ENCODE data around the gene LEP. TPM values are rescaled to one million over a fixed set of nuclear protein-coding genes. Genes with fewer than 3 reads are reported as not detected.

Gene LEP
- total RNA-seq, 1 experiment from 2014 or later = not detected

GRCh38 chr7:128197589-128197988 is 43.5 kb upstream of the LEP start:
- ChIA-PET POLR2A (interaction anchor here (1.0 kb wide), 1 partner anchor 72 kb away, joined by 3 read pairs; no protein-coding TSS in a partner anchor), CTCF (interaction anchor here (0.7 to 4.1 kb wide), 4 partner anchors 11 to 439 kb away, joined by 3 to 42 read pairs (median 12); no protein-coding TSS in a partner anchor)
- H3K4me3 Mint-ChIP-seq (ENCODE audit: unreplicated experiment) = no peak overlapping the region
- no peak overlapping the region for H3K27ac Mint-ChIP-seq (ENCODE audit: low read depth, unreplicated experiment)
- peaks cover 13% of the 10 kb centered on the region for H3K27me3 Mint-ChIP-seq (ENCODE audit: insufficient read depth, unreplicated experiment)
- TF ChIP-seq, protein P1, sequence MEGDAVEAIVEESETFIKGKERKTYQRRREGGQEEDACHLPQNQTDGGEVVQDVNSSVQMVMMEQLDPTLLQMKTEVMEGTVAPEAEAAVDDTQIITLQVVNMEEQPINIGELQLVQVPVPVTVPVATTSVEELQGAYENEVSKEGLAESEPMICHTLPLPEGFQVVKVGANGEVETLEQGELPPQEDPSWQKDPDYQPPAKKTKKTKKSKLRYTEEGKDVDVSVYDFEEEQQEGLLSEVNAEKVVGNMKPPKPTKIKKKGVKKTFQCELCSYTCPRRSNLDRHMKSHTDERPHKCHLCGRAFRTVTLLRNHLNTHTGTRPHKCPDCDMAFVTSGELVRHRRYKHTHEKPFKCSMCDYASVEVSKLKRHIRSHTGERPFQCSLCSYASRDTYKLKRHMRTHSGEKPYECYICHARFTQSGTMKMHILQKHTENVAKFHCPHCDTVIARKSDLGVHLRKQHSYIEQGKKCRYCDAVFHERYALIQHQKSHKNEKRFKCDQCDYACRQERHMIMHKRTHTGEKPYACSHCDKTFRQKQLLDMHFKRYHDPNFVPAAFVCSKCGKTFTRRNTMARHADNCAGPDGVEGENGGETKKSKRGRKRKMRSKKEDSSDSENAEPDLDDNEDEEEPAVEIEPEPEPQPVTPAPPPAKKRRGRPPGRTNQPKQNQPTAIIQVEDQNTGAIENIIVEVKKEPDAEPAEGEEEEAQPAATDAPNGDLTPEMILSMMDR (IDR thresholded peaks at IDR 0.05; ENCODE audit: unreplicated experiment) = no peak
- H3K9me3 Mint-ChIP-seq (ENCODE audit: unreplicated experiment) = peaks cover 20% of the 10 kb centered on the region
- intact Hi-C loops (cut with micrococcal nuclease) = no loop called here
- no peak for DNase-seq (ENCODE audit: unreplicated experiment)
- BruUV-seq (replicated peaks) = no TSS peak
- H3K4me1 Mint-ChIP-seq (ENCODE audit: insufficient read depth, unreplicated experiment) = no peaks in the 10 kb centered on the region
- no peaks in the 10 kb centered on the region for H3K36me3 Mint-ChIP-seq (ENCODE audit: insufficient read depth, unreplicated experiment)

DNA sequence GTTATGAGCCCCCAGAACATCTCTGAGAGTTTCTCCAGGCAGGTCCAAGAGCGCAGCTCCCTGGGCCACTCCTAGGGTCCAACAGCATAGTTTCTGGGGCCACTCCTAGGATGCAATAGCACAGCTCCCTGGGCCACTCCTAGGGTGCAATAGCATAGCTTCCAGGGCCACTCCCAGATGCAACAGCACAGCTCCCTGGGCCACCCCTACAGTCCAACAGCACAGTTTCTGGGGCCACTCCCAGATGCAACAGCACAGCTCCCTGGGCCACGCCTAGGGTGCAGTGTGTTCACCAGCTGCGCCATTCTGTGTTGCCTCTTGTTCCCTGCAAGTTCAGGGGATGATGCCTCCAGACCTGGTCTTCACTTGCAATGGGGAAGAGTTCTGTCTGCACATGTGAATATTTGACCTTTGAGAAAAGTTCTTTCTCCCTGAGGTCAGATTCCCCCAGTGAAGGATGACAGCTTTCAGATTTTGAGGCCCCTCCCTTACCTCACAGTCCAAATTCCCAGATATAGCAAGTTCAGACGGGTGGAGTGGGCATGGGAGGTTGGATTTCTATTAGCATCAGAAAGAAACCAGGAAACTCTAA is 43.0 kb upstream of the LEP start:
- peaks cover 20% of the 10 kb centered on the region for H3K9me3 Mint-ChIP-seq (ENCODE audit: unreplicated experiment)
- ChIA-PET CTCF (interaction anchor here (0.7 to 4.1 kb wide), 6 partner anchors 11 to 490 kb away, joined by 3 to 42 read pairs (median 5); no protein-coding TSS in a partner anchor), POLR2A (interaction anchor here (1.0 kb wide), 1 partner anchor 73 kb away, joined by 3 read pairs; no protein-coding TSS in a partner anchor)
- no peak overlapping the region for H3K4me3 Mint-ChIP-seq (ENCODE audit: unreplicated experiment)
- BruUV-seq (replicated peaks) = no TSS peak
- TF ChIP-seq, protein P1 (IDR thresholded peaks at IDR 0.05; ENCODE audit: unreplicated experiment) = no peak
- DNase-seq (ENCODE audit: unreplicated experiment) = no peak
- intact Hi-C loops (cut with micrococcal nuclease) = no loop called here
- H3K27me3 Mint-ChIP-seq (ENCODE audit: insufficient read depth, unreplicated experiment) = peaks cover 17% of the 10 kb centered on the region
- H3K36me3 Mint-ChIP-seq (ENCODE audit: insufficient read depth, unreplicated experiment) = no peaks in the 10 kb centered on the region
- no peaks in the 10 kb centered on the region for H3K4me1 Mint-ChIP-seq (ENCODE audit: insufficient read depth, unreplicated experiment)
- no peak overlapping the region for H3K27ac Mint-ChIP-seq (ENCODE audit: low read depth, unreplicated experiment)

- intact Hi-C loops (cut with micrococcal nuclease) = no loop called here
- Mint-ChIP-seq H3K4me1 (ENCODE audit: insufficient read depth, unreplicated experiment) (no peaks in the 10 kb centered on the region), H3K9me3 (ENCODE audit: unreplicated experiment) (no peaks in the 10 kb centered on the region), H3K4me3 (ENCODE audit: unreplicated experiment) (no peak overlapping the region), H3K36me3 (ENCODE audit: insufficient read depth, unreplicated experiment) (peaks cover 6% of the 10 kb centered on the region), H3K27me3 (ENCODE audit: insufficient read depth, unreplicated experiment) (peaks cover 25% of the 10 kb centered on the region), H3K27ac (ENCODE audit: low read depth, unreplicated experiment) (no peak overlapping the region)
- DNase-seq (ENCODE audit: unreplicated experiment) = no peak
- BruUV-seq (replicated peaks) = no TSS peak
- POLR2A ChIA-PET = interaction anchor here (0.6 kb wide), 2 partner anchors 10 to 482 kb away, joined by 5 to 6 read pairs; no protein-coding TSS in a partner anchor
- CTCF ChIA-PET = interaction anchor here (0.8 to 4.1 kb wide), 3 partner anchors 8 to 64 kb away, joined by 3 to 42 read pairs (median 22); no protein-coding TSS in a partner anchor
- TF ChIP-seq, protein P1 (IDR thresholded peaks at IDR 0.05; ENCODE audit: unreplicated experiment) = no peak
These were observed 40.7 kb upstream of the LEP start for GRCh38 chr7:128200376-128200775.

DNA sequence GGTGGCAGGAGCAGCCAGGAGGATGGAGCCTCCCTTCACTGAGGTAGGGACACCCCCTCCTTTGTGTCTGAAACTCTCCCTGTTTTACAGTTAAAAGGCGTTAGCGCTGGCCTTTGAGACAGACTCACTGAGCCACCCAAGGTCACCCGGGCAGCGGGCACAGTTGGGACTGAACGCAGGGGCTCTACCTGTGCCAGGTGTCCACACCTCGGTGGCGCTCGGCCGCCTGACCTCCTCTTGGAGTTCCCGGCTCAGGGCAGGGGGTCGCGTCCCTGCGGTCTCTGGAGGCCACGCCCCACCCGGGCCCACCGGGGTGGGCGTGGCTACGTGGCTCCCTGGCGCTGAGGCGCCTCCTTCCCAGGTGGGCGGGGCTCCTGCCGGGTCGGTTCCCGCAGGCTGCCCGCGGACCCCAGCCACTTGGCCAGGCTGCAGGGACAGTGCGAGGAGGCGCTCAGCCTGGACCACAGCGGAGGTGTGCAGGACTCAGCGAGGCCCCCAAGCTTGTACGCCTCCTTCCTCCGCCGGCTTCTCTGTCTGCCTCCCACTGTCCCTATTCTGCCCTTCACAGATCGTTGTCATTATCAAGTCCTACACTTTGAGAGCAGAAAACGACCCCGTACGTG is 39.9 kb upstream of the LEP start:
- Mint-ChIP-seq H3K9me3 (ENCODE audit: unreplicated experiment) (no peaks in the 10 kb centered on the region), H3K36me3 (ENCODE audit: insufficient read depth, unreplicated experiment) (peaks cover 6% of the 10 kb centered on the region), H3K4me3 (ENCODE audit: unreplicated experiment) (no peak overlapping the region), H3K27ac (ENCODE audit: low read depth, unreplicated experiment) (no peak overlapping the region), H3K27me3 (ENCODE audit: insufficient read depth, unreplicated experiment) (peaks cover 25% of the 10 kb centered on the region), H3K4me1 (ENCODE audit: insufficient read depth, unreplicated experiment) (no peaks in the 10 kb centered on the region)
- ChIA-PET POLR2A (no interaction called here), CTCF (interaction anchor here (3.8 to 4.1 kb wide), 2 partner anchors 8 to 65 kb away, joined by 22 to 42 read pairs; no protein-coding TSS in a partner anchor)
- no peak for DNase-seq (ENCODE audit: unreplicated experiment)
- TF ChIP-seq, protein P1 (IDR thresholded peaks at IDR 0.05; ENCODE audit: unreplicated experiment) = no peak
- intact Hi-C loops (cut with micrococcal nuclease) = no loop called here
- BruUV-seq (replicated peaks) = no TSS peak
